Common myeloid progenitor, CD34-positive (primary cell): ENCODE measurements around the gene CHSY3.

Experiments used
- CTCF ChIA-PET: fragments of 350-600 bp; sonication (Branson Sonifier 250); formaldehyde crosslinking; loops from one replicate; lab custom pipeline; 2021; ENCODE audit warnings: antibody characterized with exemption; lab: Charles Lee
- POLR2A ChIA-PET: fragments of 350-600 bp; sonication (Branson Sonifier 250); formaldehyde crosslinking; loops from one replicate; lab custom pipeline; 2021; ENCODE audit warnings: antibody characterized with exemption; lab: Charles Lee
- DNase-seq, 3 donors: peaks; one replicate each; pipeline versions ENCODE4 v3.0.0 to v3.0.0-alpha.2; 2013
- H3K27ac ChIP-seq, 2 experiments: 1 replicate in 1 of 2; 2 replicates in 1 of 2; pipeline ENCODE4 v1.7.0; 2013; ENCODE audit warnings: inconsistent platforms in 2 of 2, low read length in 2 of 2, mild to moderate bottlenecking in 2 of 2, low read depth in 1 of 2, moderate library complexity in 1 of 2; ENCODE audit not compliant: severe bottlenecking in 2 of 2, insufficient read depth in 1 of 2, poor library complexity in 1 of 2
- H3K27me3 ChIP-seq, 5 experiments: replicated peaks in 2 of 5; 1 replicate in 3 of 5; 2 replicates in 2 of 5; pipeline versions ENCODE4 v1.6.1 to v1.7.0; 2013; ENCODE audit warnings: low read length in 4 of 5, mild to moderate bottlenecking in 2 of 5, moderate library complexity in 2 of 5, inconsistent platforms in 1 of 5; ENCODE audit not compliant: insufficient read depth in 5 of 5, control insufficient read depth in 4 of 5
- H3K36me3 ChIP-seq, 4 experiments: 1 replicate in 2 of 4; 2 replicates in 2 of 4; pipeline versions ENCODE4 v1.6.1 to v1.7.0; 2013; ENCODE audit warnings: low read length in 3 of 4, control low read depth in 1 of 4, mild to moderate bottlenecking in 1 of 4; ENCODE audit not compliant: control insufficient read depth in 4 of 4, insufficient read depth in 4 of 4
- H3K4me1 ChIP-seq, 4 experiments: 1 replicate in 3 of 4; 2 replicates in 1 of 4; pipeline versions ENCODE4 v1.6.1 to v1.7.1; 2013; ENCODE audit warnings: low read length in 3 of 4, mild to moderate bottlenecking in 3 of 4, control low read depth in 1 of 4, inconsistent platforms in 1 of 4, moderate library complexity in 1 of 4; ENCODE audit not compliant: control insufficient read depth in 4 of 4, insufficient read depth in 4 of 4; ENCODE audit errors: control extremely low read depth in 1 of 4
- H3K4me3 ChIP-seq, 7 experiments: 1 replicate in 4 of 7; 2 replicates in 3 of 7; pipeline versions ENCODE4 v1.5.1 to v1.7.0; 2013; ENCODE audit warnings: mild to moderate bottlenecking in 7 of 7, low read length in 6 of 7, moderate library complexity in 6 of 7, inconsistent platforms in 2 of 7, low read depth in 2 of 7, control low read depth in 1 of 7; ENCODE audit not compliant: insufficient read depth in 4 of 7, control insufficient read depth in 1 of 7; ENCODE audit errors: extremely low read depth in 1 of 7
- H3K9me3 ChIP-seq, 5 experiments: 1 replicate in 4 of 5; 2 replicates in 1 of 5; pipeline versions ENCODE4 v1.6.1 to v1.7.1; 2013; ENCODE audit warnings: low read length in 4 of 5, mild to moderate bottlenecking in 2 of 5, inconsistent platforms in 1 of 5, low read depth in 1 of 5, moderate library complexity in 1 of 5; ENCODE audit not compliant: control insufficient read depth in 4 of 5, insufficient read depth in 2 of 5; ENCODE audit errors: control extremely low read depth in 1 of 5
- WGBS: methylation state at CpG from one replicate; pipeline ENCODE4 v1.1.5; 2013; ENCODE audit not compliant: insufficient coverage; 5-methylcytosine and 5-hydroxymethylcytosine counted together

CHSY3 gene

DNA sequence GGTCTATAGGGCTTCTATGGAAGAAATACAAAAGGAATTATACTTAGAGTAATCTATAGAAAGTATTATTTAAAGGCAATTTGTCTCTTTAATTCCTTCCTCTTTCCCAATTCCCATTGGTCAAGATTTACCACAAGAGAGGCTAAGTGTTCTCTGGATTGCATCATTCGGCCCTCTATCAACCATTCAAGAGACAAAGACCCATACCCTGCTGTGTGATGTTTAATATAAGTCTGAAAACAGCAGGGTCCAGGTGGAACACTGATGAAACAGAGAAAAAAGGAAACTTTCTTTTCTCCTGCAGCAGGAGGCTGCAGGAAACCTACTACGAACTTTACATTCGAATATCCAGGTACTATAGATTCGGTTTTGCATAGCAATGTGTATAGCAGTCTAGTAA is 323.4 kb downstream of the CHSY3 start:
- WGBS = 94% methylated on average over 3 of the region's 4 CpGs
- Histone ChIP-seq H3K4me3 (no peak overlapping the region), H3K36me3 (no peaks in the 10 kb centered on the region), H3K9me3 (peaks cover 0 to 1% (median 0%) of the 10 kb centered on the region in 5 experiments), H3K27me3 (no peaks in the 10 kb centered on the region), H3K27ac (no peak overlapping the region), H3K4me1 (no peaks in the 10 kb centered on the region)
- ChIA-PET CTCF (no interaction called here), POLR2A (no interaction called here)
- no peak for DNase-seq

DNA sequence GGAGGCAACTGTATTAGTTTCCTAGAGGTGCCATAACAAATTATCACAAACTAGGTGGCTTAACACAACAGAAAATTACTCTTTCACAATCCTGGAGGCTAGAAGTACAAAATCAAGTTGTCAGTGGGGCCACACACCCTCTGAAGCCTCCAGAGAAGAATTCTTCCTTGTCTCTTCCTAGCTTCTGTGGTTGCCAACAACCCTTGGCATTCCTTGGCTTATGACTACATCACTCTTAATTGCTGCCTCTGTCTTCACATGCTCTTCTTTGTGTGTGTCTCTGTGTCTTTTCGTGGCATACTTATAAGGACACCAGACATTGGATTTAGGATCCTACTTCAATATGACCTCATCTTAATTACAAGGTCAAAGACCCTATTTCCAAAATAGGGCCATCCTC is 327.5 kb downstream of the CHSY3 start:
- Histone ChIP-seq H3K4me1 (no peaks in the 10 kb centered on the region), H3K36me3 (no peaks in the 10 kb centered on the region), H3K27me3 (no peaks in the 10 kb centered on the region), H3K27ac (no peak overlapping the region), H3K4me3 (no peak overlapping the region), H3K9me3 (no peaks in the 10 kb centered on the region)
- ChIA-PET CTCF (no interaction called here), POLR2A (no interaction called here)
- 86% methylated on average over 1 of the region's 1 CpG for WGBS
- DNase-seq = no peak

DNA sequence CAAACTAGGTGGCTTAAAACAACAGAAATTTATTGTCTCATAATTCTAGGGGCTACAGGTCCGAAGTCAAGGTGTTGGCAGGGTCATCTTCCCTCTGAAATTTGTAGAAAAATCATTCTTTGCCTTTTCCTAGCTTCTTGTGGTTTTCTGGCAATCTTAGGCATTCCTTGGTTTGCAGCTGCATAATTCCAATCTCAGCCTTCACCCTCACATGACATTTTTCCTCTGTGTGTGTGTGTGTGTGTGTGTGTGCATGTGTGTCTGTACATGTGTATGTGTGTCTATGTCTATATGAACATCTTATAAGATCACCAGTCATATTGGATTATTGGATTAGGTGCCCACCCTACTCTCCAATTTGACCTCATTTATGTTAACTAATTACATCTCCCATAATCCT is 330.6 kb downstream of the CHSY3 start:
- Histone ChIP-seq H3K4me1 (peaks cover 0 to 7% (median 3%) of the 10 kb centered on the region in 4 experiments), H3K27me3 (no peaks in the 10 kb centered on the region), H3K4me3 (no peak overlapping the region), H3K27ac (no peak overlapping the region), H3K9me3 (no peaks in the 10 kb centered on the region), H3K36me3 (no peaks in the 10 kb centered on the region)
- DNase-seq = no peak
- POLR2A ChIA-PET = no interaction called here
- CTCF ChIA-PET = no interaction called here
- 86% methylated on average over 1 of the region's 1 CpG for WGBS
